Measurements from ENCODE around the gene FOLR2.
"Not testable (repeated sequence)": the region's sequence is repeated elsewhere in the genome, so short reads cannot be mapped to it uniquely, and the experiment has no call there.

Gene FOLR2

DNA sequence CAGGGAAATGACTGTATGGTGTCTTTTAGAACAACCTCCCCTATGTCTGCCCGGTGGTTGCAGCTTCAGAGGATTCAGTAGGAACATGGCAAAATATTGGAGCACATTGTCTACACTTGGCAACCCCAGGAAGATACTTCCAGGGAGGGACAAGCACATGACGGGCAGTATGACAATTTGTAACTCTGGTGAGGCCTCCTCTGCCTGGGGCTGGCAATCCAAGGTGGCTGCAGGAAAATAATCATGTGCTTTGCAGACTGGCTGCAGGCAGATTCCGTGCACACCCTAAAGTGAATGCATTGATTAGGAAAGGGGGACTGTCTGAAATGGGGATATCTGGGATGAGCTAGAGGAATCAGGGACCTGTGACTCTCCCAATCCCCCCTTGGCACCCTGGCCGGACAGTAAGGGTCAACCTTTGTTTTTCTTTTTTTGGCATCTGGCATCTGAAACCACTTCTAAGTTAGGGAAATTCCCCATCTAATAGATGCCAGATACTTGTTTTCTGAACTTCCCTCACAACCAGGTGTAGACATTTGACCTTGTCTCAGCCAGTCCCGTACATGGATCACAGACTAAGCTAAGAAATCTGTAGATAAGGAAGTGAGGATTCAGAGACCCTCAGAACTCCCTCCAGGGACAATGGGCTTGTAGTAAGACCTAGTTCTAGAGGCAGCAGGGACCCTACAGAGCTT is 37.9 kb downstream of the FOLR2 start:
- TF ChIP-seq, protein P1, sequence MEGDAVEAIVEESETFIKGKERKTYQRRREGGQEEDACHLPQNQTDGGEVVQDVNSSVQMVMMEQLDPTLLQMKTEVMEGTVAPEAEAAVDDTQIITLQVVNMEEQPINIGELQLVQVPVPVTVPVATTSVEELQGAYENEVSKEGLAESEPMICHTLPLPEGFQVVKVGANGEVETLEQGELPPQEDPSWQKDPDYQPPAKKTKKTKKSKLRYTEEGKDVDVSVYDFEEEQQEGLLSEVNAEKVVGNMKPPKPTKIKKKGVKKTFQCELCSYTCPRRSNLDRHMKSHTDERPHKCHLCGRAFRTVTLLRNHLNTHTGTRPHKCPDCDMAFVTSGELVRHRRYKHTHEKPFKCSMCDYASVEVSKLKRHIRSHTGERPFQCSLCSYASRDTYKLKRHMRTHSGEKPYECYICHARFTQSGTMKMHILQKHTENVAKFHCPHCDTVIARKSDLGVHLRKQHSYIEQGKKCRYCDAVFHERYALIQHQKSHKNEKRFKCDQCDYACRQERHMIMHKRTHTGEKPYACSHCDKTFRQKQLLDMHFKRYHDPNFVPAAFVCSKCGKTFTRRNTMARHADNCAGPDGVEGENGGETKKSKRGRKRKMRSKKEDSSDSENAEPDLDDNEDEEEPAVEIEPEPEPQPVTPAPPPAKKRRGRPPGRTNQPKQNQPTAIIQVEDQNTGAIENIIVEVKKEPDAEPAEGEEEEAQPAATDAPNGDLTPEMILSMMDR (IDR thresholded peaks at IDR 0.05; ENCODE audit: insufficient read depth, missing control alignments) = no peak
- DNase-seq (ENCODE audit: insufficient read length, low spot score) (no peak), FAIRE-seq (no peak)

DNA sequence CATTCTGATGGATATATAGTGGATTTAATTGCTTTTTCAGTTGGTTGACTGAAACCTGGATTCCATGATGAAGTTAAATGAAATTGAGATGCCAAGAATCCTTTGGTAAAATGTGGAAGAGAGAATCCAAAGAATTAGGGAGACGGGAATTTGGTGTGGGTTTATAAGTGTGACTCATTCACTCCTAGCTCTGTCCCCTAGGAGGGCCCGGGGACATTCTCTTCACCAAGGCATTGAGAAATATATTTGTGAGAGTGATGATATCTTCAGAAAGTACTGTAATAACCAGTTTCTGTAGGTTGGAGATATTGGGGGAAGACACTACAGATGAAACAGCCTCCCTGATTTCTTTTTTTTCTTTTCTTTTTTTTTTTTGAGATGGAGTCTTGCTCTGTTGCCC is 41.0 kb downstream of the FOLR2 start:
- TF ChIP-seq, protein P1 (IDR thresholded peaks at IDR 0.05; ENCODE audit: insufficient read depth, missing control alignments) = no peak
- no peak for FAIRE-seq

DNA sequence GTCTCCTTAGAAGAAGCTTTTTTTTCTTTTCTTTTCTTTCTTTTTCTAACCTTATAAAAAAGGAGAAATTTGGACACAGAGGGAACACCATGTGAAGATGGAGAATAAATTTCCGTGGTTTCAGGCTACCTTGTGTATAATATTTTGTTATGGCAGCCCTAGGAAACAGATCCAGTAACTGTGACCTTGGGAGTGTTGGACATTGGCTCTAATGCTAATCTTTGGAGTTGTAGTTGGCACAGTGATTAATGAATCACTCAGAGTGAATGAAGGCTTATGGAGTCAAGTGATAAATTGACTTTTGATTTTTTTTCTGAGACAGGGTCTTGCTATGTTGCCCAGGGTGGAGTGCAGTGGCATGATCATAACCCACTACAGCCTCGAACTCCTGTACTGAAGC is 42.9 kb downstream of the FOLR2 start:
- FAIRE-seq = no peak
- TF ChIP-seq, protein P1 (IDR thresholded peaks at IDR 0.05; ENCODE audit: insufficient read depth, missing control alignments) = no peak

More for the DNA sequence above, 41.0 kb downstream of the FOLR2 start:
- DNase-seq (ENCODE audit: insufficient read length, low spot score) = no peak

DNA sequence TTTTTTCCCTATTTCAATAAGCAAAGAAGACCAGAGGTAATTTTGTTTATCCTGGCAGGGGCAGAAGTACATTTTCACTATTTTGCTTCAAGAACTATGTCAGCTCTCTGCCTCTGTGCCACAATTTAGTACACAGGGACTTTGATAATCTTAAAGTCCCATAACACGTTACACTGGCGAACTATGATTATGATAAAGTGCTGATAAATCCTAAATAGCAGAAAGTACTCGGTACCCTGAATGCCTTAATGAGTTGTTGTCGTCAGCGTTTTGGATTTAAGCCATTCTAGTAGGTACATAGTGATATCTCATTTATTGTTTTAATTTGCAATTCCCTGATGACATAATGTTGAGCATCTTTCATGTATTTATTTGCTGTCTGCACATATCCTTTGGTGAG is 44.0 kb downstream of the FOLR2 start:
- DNase-seq (ENCODE audit: insufficient read length, low spot score) (no peak), FAIRE-seq (no peak)
- TF ChIP-seq, protein P1 (IDR thresholded peaks at IDR 0.05; ENCODE audit: insufficient read depth, missing control alignments) = no peak

More for the DNA sequence above, 42.9 kb downstream of the FOLR2 start:
- DNase-seq (ENCODE audit: insufficient read length, low spot score) = no peak

DNA sequence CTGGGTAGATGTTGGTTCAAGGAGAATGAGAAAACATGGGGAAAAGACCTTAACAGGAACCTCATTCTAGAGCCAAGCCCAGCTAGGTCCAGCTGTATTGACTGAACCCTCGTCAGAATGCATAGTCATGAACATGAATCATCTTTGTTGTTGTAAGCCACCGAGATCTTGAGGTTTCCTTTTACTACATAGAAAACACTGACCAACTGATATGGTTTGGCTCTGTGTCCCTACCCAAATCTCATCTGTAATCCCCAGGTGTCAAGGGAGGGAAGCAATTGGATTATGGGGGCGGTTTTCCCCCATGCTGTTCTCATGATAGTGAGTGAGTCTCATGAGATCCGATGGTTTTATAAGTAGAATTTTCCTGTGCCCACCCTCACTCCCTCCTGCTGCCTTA is 46.8 kb downstream of the FOLR2 start:
- no peak for DNase-seq (ENCODE audit: insufficient read length, low spot score)
- no peak for FAIRE-seq
- TF ChIP-seq, protein P1 (IDR thresholded peaks at IDR 0.05; ENCODE audit: insufficient read depth, missing control alignments) = no peak

DNA sequence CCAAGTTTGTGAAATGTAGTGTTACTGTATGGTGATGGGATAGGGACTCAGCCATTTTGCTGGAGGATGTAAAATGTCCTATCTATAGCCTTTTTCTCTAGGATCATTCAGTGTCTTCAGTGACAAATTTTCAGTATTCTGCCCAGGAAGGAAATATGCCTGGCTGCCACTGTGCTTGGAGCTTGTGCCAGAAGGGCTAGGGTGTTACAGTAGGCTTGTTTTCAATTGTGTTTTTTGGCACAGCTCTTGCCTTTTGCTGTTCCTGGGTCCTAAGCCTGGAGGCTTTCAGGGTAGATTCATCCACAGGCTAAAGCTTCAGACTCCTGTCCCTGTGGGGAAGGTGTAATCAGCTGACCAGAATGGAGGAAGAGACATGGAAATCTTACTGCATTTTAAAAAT is 49.4 kb downstream of the FOLR2 start:
- FAIRE-seq (no peak), DNase-seq (ENCODE audit: insufficient read length, low spot score) (no peak)
- TF ChIP-seq, protein P1 (IDR thresholded peaks at IDR 0.05; ENCODE audit: insufficient read depth, missing control alignments) = no peak

DNA sequence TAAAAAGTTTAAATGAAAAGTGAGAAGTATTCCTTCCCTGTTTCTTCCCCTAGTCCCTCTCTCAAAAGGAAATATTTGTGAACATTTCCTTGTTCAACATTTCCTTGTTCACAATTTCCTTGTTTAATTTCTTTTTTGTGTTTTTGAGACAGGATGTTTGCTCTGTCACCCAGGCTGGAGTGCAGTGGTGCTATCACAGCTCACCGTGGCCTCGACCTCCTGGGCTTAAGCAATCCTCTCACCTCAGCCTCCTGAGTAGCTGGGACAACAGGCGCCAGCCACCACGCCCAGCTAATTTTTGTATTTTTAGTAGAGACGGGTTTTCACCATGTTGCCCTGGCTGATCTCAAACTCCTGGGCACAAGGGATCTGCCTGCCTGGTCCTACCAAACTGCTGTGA is 50.4 kb downstream of the FOLR2 start:
- FAIRE-seq = not testable (repeated sequence)

More for the DNA sequence above, 50.4 kb downstream of the FOLR2 start:
- not testable (repeated sequence) for DNase-seq (ENCODE audit: insufficient read length, low spot score)

Data from D721Med (cell line).